ENCODE results near the gene DLX6. TPM values are rescaled to one million over a fixed set of nuclear protein-coding genes. Genes with fewer than 3 reads are reported as not detected.

The DLX6 gene
- total and polyA plus RNA-seq, 2 experiments from 2014 or later = not detected

DNA sequence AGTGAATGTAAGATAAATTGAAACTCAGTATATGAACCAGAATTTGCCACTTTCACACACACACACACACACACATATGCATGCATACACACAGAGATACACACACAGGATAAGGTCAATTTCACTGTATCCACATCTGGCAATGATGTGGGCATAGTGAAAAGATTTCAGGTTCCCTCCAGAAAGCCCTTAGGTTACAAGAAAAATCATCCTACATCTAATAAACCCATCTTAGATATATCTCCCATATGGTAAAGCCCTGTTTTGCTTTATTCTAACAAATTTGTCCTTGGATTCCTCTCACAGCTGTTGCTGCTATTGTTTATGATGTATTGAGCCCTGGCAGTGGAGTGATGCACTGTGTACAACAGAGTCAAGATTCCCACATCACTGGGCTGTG lies 27.9 kb upstream of the DLX6 start (continued):
- TF ChIP-seq, protein P1, sequence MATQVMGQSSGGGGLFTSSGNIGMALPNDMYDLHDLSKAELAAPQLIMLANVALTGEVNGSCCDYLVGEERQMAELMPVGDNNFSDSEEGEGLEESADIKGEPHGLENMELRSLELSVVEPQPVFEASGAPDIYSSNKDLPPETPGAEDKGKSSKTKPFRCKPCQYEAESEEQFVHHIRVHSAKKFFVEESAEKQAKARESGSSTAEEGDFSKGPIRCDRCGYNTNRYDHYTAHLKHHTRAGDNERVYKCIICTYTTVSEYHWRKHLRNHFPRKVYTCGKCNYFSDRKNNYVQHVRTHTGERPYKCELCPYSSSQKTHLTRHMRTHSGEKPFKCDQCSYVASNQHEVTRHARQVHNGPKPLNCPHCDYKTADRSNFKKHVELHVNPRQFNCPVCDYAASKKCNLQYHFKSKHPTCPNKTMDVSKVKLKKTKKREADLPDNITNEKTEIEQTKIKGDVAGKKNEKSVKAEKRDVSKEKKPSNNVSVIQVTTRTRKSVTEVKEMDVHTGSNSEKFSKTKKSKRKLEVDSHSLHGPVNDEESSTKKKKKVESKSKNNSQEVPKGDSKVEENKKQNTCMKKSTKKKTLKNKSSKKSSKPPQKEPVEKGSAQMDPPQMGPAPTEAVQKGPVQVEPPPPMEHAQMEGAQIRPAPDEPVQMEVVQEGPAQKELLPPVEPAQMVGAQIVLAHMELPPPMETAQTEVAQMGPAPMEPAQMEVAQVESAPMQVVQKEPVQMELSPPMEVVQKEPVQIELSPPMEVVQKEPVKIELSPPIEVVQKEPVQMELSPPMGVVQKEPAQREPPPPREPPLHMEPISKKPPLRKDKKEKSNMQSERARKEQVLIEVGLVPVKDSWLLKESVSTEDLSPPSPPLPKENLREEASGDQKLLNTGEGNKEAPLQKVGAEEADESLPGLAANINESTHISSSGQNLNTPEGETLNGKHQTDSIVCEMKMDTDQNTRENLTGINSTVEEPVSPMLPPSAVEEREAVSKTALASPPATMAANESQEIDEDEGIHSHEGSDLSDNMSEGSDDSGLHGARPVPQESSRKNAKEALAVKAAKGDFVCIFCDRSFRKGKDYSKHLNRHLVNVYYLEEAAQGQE (IDR thresholded peaks at IDR 0.05; ENCODE audit: unreplicated experiment) = no peak
- no peak for TF ChIP-seq ZNF114 (CRISPR knock-in tag; IDR thresholded peaks at IDR 0.05)
- TF ChIP-seq EZH2phosphoT487 (IDR thresholded peaks at IDR 0.05; ENCODE audit: unreplicated experiment) = no peak
- no peak for TF ChIP-seq CREB1 (CRISPR knock-in tag; IDR thresholded peaks at IDR 0.05; ENCODE audit: low read depth)
- TF ChIP-seq, protein P2, sequence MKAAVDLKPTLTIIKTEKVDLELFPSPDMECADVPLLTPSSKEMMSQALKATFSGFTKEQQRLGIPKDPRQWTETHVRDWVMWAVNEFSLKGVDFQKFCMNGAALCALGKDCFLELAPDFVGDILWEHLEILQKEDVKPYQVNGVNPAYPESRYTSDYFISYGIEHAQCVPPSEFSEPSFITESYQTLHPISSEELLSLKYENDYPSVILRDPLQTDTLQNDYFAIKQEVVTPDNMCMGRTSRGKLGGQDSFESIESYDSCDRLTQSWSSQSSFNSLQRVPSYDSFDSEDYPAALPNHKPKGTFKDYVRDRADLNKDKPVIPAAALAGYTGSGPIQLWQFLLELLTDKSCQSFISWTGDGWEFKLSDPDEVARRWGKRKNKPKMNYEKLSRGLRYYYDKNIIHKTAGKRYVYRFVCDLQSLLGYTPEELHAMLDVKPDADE (IDR thresholded peaks at IDR 0.05) = no peak
- no peak for TF ChIP-seq POLR2AphosphoS5 (IDR thresholded peaks at IDR 0.05; ENCODE audit: low read depth)
- TF ChIP-seq, protein P3, sequence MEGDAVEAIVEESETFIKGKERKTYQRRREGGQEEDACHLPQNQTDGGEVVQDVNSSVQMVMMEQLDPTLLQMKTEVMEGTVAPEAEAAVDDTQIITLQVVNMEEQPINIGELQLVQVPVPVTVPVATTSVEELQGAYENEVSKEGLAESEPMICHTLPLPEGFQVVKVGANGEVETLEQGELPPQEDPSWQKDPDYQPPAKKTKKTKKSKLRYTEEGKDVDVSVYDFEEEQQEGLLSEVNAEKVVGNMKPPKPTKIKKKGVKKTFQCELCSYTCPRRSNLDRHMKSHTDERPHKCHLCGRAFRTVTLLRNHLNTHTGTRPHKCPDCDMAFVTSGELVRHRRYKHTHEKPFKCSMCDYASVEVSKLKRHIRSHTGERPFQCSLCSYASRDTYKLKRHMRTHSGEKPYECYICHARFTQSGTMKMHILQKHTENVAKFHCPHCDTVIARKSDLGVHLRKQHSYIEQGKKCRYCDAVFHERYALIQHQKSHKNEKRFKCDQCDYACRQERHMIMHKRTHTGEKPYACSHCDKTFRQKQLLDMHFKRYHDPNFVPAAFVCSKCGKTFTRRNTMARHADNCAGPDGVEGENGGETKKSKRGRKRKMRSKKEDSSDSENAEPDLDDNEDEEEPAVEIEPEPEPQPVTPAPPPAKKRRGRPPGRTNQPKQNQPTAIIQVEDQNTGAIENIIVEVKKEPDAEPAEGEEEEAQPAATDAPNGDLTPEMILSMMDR (conservative IDR thresholded peaks at IDR 0.05; ENCODE audit: low read depth in 2 of 2) = no peak

DNA sequence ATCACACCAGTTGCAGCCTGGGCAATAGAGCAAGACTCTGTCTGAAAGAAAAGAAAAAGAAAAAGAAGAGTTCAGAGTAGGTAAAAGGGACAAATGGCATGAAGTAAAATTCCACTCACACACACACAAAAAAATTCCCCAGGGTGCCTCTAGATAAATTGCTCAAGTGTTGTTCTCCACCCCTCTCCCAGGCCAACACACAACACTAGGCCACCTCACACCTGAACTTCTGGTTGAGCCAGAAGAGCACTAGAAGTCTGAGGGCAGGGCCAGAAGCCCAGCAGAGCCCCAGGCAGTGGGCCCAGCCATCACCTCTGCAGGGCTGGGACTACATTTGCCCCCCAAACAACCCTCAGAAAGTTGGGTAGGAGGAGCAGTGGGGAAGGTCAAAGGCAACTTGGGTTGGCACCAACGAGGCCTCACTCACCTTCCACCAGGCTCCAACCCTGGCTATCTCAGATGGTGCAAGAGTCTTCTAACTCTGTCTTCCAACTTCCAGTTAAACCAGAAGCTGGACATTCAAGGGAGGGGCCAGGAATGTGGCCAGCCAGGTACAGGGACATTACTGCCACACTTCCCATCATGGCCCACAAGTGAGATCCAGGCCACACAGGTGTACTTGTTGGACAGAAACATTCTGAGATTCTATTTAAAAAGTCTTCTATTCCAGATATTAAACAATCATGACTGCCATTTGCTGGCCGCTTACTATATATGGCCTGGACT lies 25.6 kb upstream of the DLX6 start:
- no peaks in the 10 kb centered on the region for H3K36me3 Mint-ChIP-seq (ENCODE audit: low read depth)
- H4K20me1 ChIP-seq (replicated peaks; ENCODE audit: insufficient read depth) = no peaks in the 10 kb centered on the region; the same call in 1 of the 2 replicates
- no peaks in the 10 kb centered on the region for H3K9me2 ChIP-seq (ENCODE audit: insufficient read depth)
- no peak overlapping the region for H3K4me2 ChIP-seq
- H3K79me2 ChIP-seq (replicated peaks; ENCODE audit: insufficient read depth) = no peaks in the 10 kb centered on the region
- H2AFZ ChIP-seq = no peak overlapping the region
- H3K9me3 Mint-ChIP-seq = no peaks in the 10 kb centered on the region
- peaks cover 11% of the 10 kb centered on the region; the same call in 1 of the 2 replicates for H3K27me3 ChIP-seq (ENCODE audit: insufficient read depth)
- no peaks in the 10 kb centered on the region for H3F3A ChIP-seq (replicated peaks; ENCODE audit: low read depth)
- ATAC-seq (no peak), DNase-seq (ENCODE audit: low spot score) (no peak)
- H3K36me3 ChIP-seq (ENCODE audit: insufficient read depth) = no peaks in the 10 kb centered on the region
- H3K4me1 ChIP-seq (ENCODE audit: insufficient read depth) = peaks cover 3% of the 10 kb centered on the region; the same call in 1 of the 2 replicates
- no peak overlapping the region for H3K4me3 Mint-ChIP-seq
- H3K4me1 Mint-ChIP-seq = no peaks in the 10 kb centered on the region
- TF ChIP-seq CREB1 (CRISPR knock-in tag; IDR thresholded peaks at IDR 0.05; ENCODE audit: low read depth) (no peak), EZH2 (IDR thresholded peaks at IDR 0.05; ENCODE audit: low read depth, unreplicated experiment) (no peak), ZNF114 (CRISPR knock-in tag; IDR thresholded peaks at IDR 0.05) (no peak)
- TF ChIP-seq, protein P3 (conservative IDR thresholded peaks at IDR 0.05; ENCODE audit: low read depth in 2 of 2) = no peak
- H3K4me3 ChIP-seq = no peak overlapping the region
- no peak overlapping the region for H3K27ac Mint-ChIP-seq
- no peaks in the 10 kb centered on the region for H3K27me3 Mint-ChIP-seq (ENCODE audit: insufficient read depth, low read depth, poor library complexity)
- no peak overlapping the region for H3K27ac ChIP-seq (ENCODE audit: low read depth)

All from GM23338 (cell line).